GM12878 (cell line): ENCODE data around the gene NFAT5.

Experiments used
- CHD2 ChIP-seq: IDR thresholded peaks from 2 replicates; pipeline ENCODE4 v1.6.1; 2011; ENCODE audit warnings: low read depth, low read length, improper control_type of control experiment, borderline replicate concordance
- CTCF ChIP-seq, 3 experiments: IDR thresholded peaks in 2 of 3; conservative IDR thresholded peaks in 1 of 3; 2 replicates each; pipeline ENCODE4 v1.5.1; 2011; ENCODE audit warnings: low read depth in 3 of 3, low read length in 3 of 3, mild to moderate bottlenecking in 3 of 3, control low read depth in 2 of 3, moderate library complexity in 2 of 3, inconsistent platforms in 1 of 3, mixed read lengths in 1 of 3; ENCODE audit not compliant: control insufficient read depth in 2 of 3, insufficient read depth in 1 of 3; ENCODE audit errors: extremely low read depth in 1 of 3
- EZH2 ChIP-seq: IDR thresholded peaks from 2 replicates; pipeline ENCODE4 v1.6.1; 2012; ENCODE audit warnings: low read depth, mild to moderate bottlenecking, control low read depth, inconsistent platforms, low read length, borderline replicate concordance; ENCODE audit not compliant: control insufficient read depth
- HDGF ChIP-seq: fragments of 450-650 bp; IDR thresholded peaks from 2 replicates; pipeline ENCODE4 v1.6.1; 2016; ENCODE audit warnings: antibody characterized with exemption
- MEF2B ChIP-seq: fragments of 450-650 bp; IDR thresholded peaks from 2 replicates; pipeline ENCODE4 v1.6.1; 2018; ENCODE audit warnings: mild to moderate bottlenecking, moderate library complexity; ENCODE audit not compliant: partially characterized antibody, poor library complexity, severe bottlenecking
- USF2 ChIP-seq: IDR thresholded peaks from 2 replicates; pipeline ENCODE4 v1.6.1; 2011; ENCODE audit warnings: low read depth, low read length, improper control_type of control experiment, borderline replicate concordance

GRCh38 chr16:69544088-69544487 is 21.7 kb upstream of the NFAT5 start:
- TF ChIP-seq CTCF (IDR thresholded peaks at IDR 0.05 in 2 of 3, conservative IDR thresholded peaks at IDR 0.05 in 1 of 3; ENCODE audit: control insufficient read depth in 2 of 3, extremely low read depth in 1 of 3, insufficient read depth in 1 of 3, low read depth in 3 of 3, low read length in 3 of 3), result no peak
- TF ChIP-seq EZH2, result no peak
- TF ChIP-seq CHD2, result no peak
- no peak for TF ChIP-seq MEF2B
- TF ChIP-seq HDGF, result no peak
- TF ChIP-seq USF2, result no peak
